Measurements from ENCODE around the gene CNTNAP5.

DNA sequence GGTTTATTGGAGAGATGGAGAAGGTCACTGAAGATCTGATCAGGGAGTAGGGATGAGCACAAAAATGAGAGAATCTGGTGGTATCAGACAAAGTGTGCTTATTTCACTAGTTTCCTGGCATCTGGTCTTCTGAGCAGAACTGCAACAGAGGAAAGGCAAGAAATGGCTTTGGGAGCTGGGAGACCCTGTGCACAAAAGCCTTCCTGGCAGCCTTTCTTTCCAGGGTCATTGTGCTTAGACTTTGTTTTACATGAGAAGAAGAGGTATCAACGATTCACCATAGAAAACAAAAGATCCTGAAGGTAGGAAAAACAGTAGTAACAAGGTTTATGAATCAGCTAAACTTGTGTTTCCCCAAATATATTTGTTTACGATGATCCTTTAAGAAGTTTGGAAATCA lies 162.9 kb downstream of the CNTNAP5 start:
- TF ChIP-seq, protein P1, sequence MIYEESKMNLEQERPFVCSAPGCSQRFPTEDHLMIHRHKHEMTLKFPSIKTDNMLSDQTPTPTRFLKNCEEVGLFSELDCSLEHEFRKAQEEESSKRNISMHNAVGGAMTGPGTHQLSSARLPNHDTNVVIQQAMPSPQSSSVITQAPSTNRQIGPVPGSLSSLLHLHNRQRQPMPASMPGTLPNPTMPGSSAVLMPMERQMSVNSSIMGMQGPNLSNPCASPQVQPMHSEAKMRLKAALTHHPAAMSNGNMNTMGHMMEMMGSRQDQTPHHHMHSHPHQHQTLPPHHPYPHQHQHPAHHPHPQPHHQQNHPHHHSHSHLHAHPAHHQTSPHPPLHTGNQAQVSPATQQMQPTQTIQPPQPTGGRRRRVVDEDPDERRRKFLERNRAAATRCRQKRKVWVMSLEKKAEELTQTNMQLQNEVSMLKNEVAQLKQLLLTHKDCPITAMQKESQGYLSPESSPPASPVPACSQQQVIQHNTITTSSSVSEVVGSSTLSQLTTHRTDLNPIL (CRISPR knock-in tag; IDR thresholded peaks at IDR 0.05; ENCODE audit: low read depth), result no peak
- TF ChIP-seq, protein P2, sequence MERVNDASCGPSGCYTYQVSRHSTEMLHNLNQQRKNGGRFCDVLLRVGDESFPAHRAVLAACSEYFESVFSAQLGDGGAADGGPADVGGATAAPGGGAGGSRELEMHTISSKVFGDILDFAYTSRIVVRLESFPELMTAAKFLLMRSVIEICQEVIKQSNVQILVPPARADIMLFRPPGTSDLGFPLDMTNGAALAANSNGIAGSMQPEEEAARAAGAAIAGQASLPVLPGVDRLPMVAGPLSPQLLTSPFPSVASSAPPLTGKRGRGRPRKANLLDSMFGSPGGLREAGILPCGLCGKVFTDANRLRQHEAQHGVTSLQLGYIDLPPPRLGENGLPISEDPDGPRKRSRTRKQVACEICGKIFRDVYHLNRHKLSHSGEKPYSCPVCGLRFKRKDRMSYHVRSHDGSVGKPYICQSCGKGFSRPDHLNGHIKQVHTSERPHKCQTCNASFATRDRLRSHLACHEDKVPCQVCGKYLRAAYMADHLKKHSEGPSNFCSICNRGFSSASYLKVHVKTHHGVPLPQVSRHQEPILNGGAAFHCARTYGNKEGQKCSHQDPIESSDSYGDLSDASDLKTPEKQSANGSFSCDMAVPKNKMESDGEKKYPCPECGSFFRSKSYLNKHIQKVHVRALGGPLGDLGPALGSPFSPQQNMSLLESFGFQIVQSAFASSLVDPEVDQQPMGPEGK (CRISPR knock-in tag; IDR thresholded peaks at IDR 0.05; ENCODE audit: borderline replicate concordance), result no peak
- no peak for TF ChIP-seq ARNTL (CRISPR knock-in tag; IDR thresholded peaks at IDR 0.05; ENCODE audit: borderline replicate concordance, low read depth)
- TF ChIP-seq TCF4 (CRISPR knock-in tag; IDR thresholded peaks at IDR 0.05; ENCODE audit: borderline replicate concordance), result no peak
- no peak for TF ChIP-seq OSR1 (CRISPR knock-in tag; IDR thresholded peaks at IDR 0.05)
- no peak for TF ChIP-seq RARB (CRISPR knock-in tag; IDR thresholded peaks at IDR 0.05)
- TF ChIP-seq PPARA (CRISPR knock-in tag; IDR thresholded peaks at IDR 0.05; ENCODE audit: borderline replicate concordance), result no peak
- no peak for TF ChIP-seq ESRRG (CRISPR knock-in tag; IDR thresholded peaks at IDR 0.05)
- no peak for TF ChIP-seq ISL1 (CRISPR knock-in tag; IDR thresholded peaks at IDR 0.05)
- TF ChIP-seq TOX (CRISPR knock-in tag; IDR thresholded peaks at IDR 0.05; ENCODE audit: borderline replicate concordance), result no peak
- no peak for TF ChIP-seq ZNF8 (CRISPR knock-in tag; IDR thresholded peaks at IDR 0.05)
- no peak for TF ChIP-seq ZC3H10 (CRISPR knock-in tag; IDR thresholded peaks at IDR 0.05)

Data from SK-N-SH treated with all-trans-retinoic acid at 6 μM for 48 hours (cell line).